HG03060 (cell line): ENCODE measurements around the gene PARL.
A peak's percentile ranks its signal among the peaks of the same experiment; 100 is the strongest.

ENCODE experiments used
- ATAC-seq: cut with Tn5 transposase; IDR thresholded peaks from one replicate; pipeline ENCODE4 v1.9.1; 2021; ENCODE audit warnings: low read depth, moderate number of reproducible peaks; ENCODE audit not compliant: unreplicated experiment

The PARL gene

GRCh38 chr3:183884427-183885296 lies at the start of gene PARL:
Gene PARL (minus strand): TSS chr3:183884880. CDS start chr3:183884846, 34 bp downstream.
- peak; percentile 97 for ATAC-seq

DNA sequence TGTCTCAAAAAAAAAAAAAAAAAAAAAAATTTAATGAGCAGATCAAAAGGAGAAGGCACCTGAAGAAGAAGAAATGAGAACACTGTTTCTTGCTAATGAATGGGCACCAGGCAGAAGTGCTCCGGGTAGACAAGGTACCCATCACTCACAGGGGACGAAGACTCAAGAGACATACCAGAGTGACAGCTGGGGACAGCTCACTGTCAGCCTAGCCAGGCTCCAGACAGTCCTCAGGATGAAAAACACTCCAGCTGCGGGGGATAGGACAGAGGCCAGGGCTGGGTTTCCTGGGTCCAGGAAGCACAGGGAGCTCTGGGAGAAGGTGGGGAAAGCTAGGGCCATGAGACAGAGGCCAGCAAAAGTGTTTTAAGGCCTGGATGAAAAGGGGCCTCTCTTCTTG lies 48.5 kb upstream of the PARL start:
- ATAC-seq = no peak

DNA sequence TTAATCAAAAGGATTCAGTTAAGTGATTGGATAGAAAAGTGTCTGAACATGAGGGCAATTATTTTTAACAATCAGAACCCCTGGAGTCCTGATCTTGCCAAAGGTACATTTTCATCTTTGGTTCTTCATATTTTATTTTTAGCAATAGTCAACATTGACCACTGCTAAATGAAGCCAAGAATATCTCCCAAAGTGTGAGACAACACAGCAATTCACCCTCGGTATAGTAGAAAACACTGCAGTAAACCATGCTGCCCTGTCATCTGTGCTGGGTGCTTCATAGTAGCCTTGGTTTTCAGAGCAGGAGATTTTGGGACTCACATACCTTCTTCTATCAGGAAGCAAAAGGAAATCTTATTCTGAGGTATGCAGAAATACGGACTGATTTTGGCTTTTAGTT lies 47.2 kb upstream of the PARL start:
- no peak for ATAC-seq

- ATAC-seq = no peak
Observed at GRCh38 chr3:183930086-183930485, 45.4 kb upstream of the PARL start.

GRCh38 chr3:183927059-183927458 lies 42.4 kb upstream of the PARL start:
- ATAC-seq = no peak

- ATAC-seq = no peak
Observed at GRCh38 chr3:183924956-183925355, 40.3 kb upstream of the PARL start.

- ATAC-seq = no peak
Observed at GRCh38 chr3:183924543-183924942, 39.9 kb upstream of the PARL start.

- no peak for ATAC-seq
Observed at GRCh38 chr3:183922421-183922820, 37.7 kb upstream of the PARL start.

GRCh38 chr3:183921096-183921495 lies 36.4 kb upstream of the PARL start:
- ATAC-seq = no peak

GRCh38 chr3:183920416-183920815 lies 35.7 kb upstream of the PARL start:
- no peak for ATAC-seq

- no peak for ATAC-seq
Observed at GRCh38 chr3:183918178-183918577, 33.5 kb upstream of the PARL start.

GRCh38 chr3:183917776-183918175 lies 33.1 kb upstream of the PARL start:
- ATAC-seq = no peak

DNA sequence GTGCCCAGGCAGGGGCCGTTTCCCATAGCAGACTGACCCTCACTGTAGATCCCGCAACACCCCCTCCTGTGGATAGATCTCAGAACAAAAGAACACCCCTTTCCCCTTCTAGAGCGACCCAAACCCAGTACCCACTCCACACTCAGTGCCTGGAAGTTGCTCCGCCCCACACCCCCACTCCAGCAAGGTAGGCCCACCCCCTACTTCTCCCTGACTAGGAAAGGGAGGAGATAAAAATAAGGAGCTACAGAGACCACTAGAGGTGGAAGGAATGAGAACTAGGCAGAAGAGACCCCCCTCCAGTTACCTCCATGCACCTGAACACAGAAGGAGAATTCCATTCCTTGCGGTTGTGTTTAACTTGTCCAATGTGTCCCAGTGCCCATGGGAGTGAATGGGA lies 30.2 kb upstream of the PARL start:
- ATAC-seq = no peak

DNA sequence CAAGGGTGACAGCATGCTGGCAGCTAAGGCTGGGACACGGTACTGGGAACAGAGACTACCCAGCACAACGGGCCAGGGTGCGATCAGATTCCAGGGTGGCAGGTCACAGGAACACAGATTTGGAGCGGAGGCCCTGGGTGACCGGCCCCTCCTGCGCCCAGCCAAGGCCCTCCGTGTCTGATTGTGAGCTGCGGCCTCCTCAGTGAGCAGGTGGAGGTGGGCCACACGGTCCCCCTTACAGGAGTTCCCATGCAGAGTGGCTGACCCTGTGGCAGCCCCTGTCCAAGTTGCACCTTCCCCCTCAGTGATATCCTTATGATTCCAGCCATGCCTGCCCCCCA lies 28.9 kb upstream of the PARL start:
- ATAC-seq = no peak

- ATAC-seq = no peak
Observed at GRCh38 chr3:183912895-183913579, 28.4 kb upstream of the PARL start.

DNA sequence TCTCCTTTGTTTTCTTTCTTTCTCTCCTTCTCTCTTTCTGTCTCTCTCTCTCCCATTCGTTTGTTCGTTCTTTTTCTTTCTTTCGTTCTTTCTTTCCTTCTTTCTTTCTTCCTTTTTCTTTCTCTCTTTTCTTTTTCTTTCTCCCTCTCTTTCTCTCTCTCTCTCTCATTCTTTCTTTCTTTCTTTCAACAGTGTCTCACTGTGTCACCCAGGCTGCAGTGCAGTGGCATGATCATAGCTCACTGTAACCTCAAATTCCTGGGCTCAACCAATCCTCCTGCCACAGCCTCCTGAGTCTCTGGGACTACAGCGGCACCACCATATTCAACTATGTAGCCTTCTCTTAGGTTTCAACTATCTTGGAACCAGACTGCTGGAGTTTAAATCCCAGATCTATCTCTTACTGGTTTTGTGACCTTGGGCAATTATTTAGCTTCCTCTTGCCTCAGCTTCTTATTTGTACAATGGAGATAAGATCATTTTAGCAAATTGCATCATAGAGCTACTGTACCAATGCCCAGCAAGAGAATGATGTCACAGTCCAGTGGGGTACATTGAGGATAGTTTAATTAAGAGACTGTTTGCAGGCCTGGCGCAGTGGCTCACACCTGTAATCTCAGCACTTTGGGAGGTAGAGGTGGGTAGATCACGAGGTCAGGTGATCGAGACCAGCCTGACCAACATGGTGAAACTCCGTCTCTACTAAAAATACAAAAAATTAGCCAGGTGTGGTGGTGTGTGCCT lies 27.3 kb upstream of the PARL start:
- no peak for ATAC-seq

GRCh38 chr3:183911087-183911486 lies 26.4 kb upstream of the PARL start:
- no peak for ATAC-seq

DNA sequence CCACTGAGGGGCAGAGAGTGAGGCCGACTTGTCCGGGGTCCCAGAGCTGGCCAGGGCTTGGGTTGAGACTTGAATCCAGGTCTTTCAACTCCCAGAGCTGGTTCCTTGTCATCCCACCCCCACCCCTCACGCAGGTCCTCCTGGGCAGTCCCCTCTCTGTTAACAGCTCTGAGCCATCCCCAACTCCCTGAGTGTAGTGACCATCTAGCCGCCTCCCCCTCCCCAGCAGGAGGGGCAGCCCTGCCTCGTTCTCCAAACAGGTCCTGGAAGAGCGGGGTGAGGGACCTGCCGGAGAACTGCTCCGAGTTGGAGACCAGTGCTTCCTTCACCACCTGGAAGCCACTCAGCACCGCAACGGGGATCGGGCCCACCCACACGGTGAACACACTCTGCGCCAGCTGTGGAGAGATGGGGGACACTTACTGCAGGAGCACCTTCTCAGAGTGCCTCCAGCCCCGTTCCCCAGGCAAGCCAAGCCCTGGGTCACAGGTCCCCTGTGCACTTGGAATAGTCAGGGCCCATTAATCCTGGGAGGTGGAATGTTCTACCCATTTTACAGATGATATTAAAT lies 24.4 kb upstream of the PARL start:
- ATAC-seq = no peak

GRCh38 chr3:183907911-183908331 lies 23.2 kb upstream of the PARL start:
- no peak for ATAC-seq

DNA sequence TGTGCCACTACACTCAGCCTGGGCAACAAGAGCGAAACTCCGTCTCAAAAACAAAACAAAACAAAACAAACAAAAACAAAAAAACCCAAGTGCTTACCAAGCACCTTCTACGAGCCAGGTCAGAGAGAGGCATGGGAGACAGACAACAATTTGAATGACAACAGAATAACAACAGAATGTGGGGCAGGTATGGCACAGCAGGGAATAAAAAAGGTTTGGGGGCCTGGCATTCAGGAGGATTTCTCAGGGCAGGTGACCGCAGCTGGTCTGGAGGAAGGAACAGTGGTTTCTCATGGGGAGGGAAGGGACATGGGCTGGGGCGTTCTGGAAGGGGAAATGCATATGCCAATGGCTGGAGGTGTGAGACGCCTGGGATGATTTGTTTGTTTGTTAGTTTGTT lies 22.5 kb upstream of the PARL start:
- ATAC-seq = no peak
